Lung (tissue), 12 donors: Measurements from ENCODE around the gene CLPSL2. TPM values are rescaled to one million over a fixed set of nuclear protein-coding genes. Genes with fewer than 3 reads are reported as not detected.
A peak's percentile ranks its signal among the peaks of the same experiment; 100 is the strongest.

ENCODE experiments used
- ATAC-seq: fragments of 200-7000 bp; cut with Tn5 transposase; one replicate; pipeline ENCODE4 v1.9.1; 2020; ENCODE audit warnings: moderate number of reproducible peaks; ENCODE audit not compliant: insufficient read depth, low FRiP score
- DNase-seq, 3 donors: peaks; one replicate each; pipeline ENCODE4 v3.0.0-alpha.2; 2013 to 2017
- H3K27ac ChIP-seq, 2 donors: one replicate each; pipeline ENCODE4 v1.5.1; 2013; ENCODE audit warnings: mild to moderate bottlenecking in 2 of 2, moderate library complexity in 2 of 2, control low read depth in 1 of 2, inconsistent platforms in 1 of 2, low read depth in 1 of 2, low read length in 1 of 2
- H3K27me3 ChIP-seq, 3 donors: one replicate each; pipeline ENCODE4 v1.5.1; 2013; ENCODE audit warnings: low read length in 2 of 3; ENCODE audit not compliant: control insufficient read depth in 3 of 3, insufficient read depth in 3 of 3
- H3K36me3 ChIP-seq, 4 donors: one replicate each; pipeline ENCODE4 v1.5.1; 2013; ENCODE audit warnings: low read length in 4 of 4, mild to moderate bottlenecking in 1 of 4, moderate library complexity in 1 of 4; ENCODE audit not compliant: control insufficient read depth in 4 of 4, insufficient read depth in 4 of 4
- H3K4me1 ChIP-seq, 5 donors: one replicate each; pipeline ENCODE4 v1.5.1; 2013; ENCODE audit warnings: low read length in 5 of 5, mild to moderate bottlenecking in 2 of 5, moderate library complexity in 1 of 5; ENCODE audit not compliant: control insufficient read depth in 5 of 5, insufficient read depth in 5 of 5
- H3K4me3 ChIP-seq: one replicate; pipeline ENCODE4 v1.5.1; 2013; ENCODE audit warnings: mild to moderate bottlenecking, control low read depth, moderate library complexity
- H3K9ac ChIP-seq, 2 donors: one replicate each; pipeline ENCODE4 v1.5.1; 2013; ENCODE audit warnings: low read length in 2 of 2, control low read depth in 1 of 2; ENCODE audit not compliant: insufficient read depth in 1 of 2
- H3K9me3 ChIP-seq, 4 donors: one replicate each; pipeline ENCODE4 v1.5.1; 2013; ENCODE audit warnings: low read length in 3 of 4, mild to moderate bottlenecking in 1 of 4, moderate library complexity in 1 of 4; ENCODE audit not compliant: control insufficient read depth in 4 of 4, insufficient read depth in 3 of 4
- WGBS, 2 donors: extraction: QIAGEN DNeasy Blood & Tissue Kit; methylation state at CpG; one replicate each; pipeline ENCODE4 v1.1.7; 2013; 5-methylcytosine and 5-hydroxymethylcytosine counted together
- polyA plus RNA-seq, 2 donors: library from polyadenylated mRNA; stranded (reverse); fragments of 200-250 nt; gene quantifications; one replicate each; pipeline ENCODE4 v1.2.1, GENCODE V29; 2013
- total RNA-seq, 2 donors: library from RNA; depleted of rRNA in 1 of 2; stranded (reverse); fragments of >200 nt in 1 of 2; gene quantifications; one replicate each; pipeline ENCODE4 v1.2.1, GENCODE V29; 2014 to 2021
- TF ChIP-seq, protein P1 (sequence below): IDR thresholded peaks from 2 replicates; pipeline ENCODE4 v1.5.1; 2012; ENCODE audit warnings: mild to moderate bottlenecking; ENCODE audit errors: control extremely low read depth, extremely low read depth
- donor health status: control.
- donor health status: control.
- donor health status: Bipolar disorder and iron deficiency.
- donor health status: healthy.
- donor health status: DM: yes; HTN: yes; CAD: no.

CLPSL2 gene
- total and polyA plus RNA-seq, 4 donors, result not detected

GRCh38 chr6:35809809-35810208, 33.4 kb downstream of the CLPSL2 start:
- H3K27ac ChIP-seq, result no peak overlapping the region
- WGBS, 2 donors, result 74 to 77% methylated on average over 5 of the region's 5 CpGs
- H3K9ac ChIP-seq, result no peak overlapping the region
- H3K36me3 ChIP-seq, result no peaks in the 10 kb centered on the region
- TF ChIP-seq, protein P1, sequence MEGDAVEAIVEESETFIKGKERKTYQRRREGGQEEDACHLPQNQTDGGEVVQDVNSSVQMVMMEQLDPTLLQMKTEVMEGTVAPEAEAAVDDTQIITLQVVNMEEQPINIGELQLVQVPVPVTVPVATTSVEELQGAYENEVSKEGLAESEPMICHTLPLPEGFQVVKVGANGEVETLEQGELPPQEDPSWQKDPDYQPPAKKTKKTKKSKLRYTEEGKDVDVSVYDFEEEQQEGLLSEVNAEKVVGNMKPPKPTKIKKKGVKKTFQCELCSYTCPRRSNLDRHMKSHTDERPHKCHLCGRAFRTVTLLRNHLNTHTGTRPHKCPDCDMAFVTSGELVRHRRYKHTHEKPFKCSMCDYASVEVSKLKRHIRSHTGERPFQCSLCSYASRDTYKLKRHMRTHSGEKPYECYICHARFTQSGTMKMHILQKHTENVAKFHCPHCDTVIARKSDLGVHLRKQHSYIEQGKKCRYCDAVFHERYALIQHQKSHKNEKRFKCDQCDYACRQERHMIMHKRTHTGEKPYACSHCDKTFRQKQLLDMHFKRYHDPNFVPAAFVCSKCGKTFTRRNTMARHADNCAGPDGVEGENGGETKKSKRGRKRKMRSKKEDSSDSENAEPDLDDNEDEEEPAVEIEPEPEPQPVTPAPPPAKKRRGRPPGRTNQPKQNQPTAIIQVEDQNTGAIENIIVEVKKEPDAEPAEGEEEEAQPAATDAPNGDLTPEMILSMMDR, result no peak
- DNase-seq (no peak), ATAC-seq (no peak)
- no peak overlapping the region for H3K4me3 ChIP-seq
- no peaks in the 10 kb centered on the region for H3K9me3 ChIP-seq
- H3K27me3 ChIP-seq, result peaks cover 0 to 6% (median 0%) of the 10 kb centered on the region in 3 donors
- H3K4me1 ChIP-seq, result no peaks in the 10 kb centered on the region

- ATAC-seq (peak; percentile 47), DNase-seq (no peak)
- Histone ChIP-seq H3K9me3 (peaks cover 0 to 5% (median 0%) of the 10 kb centered on the region in 4 donors), H3K4me3 (no peak overlapping the region), H3K36me3 (no peaks in the 10 kb centered on the region), H3K9ac (no peak overlapping the region), H3K4me1 (no peaks in the 10 kb centered on the region), H3K27me3 (peaks cover 0 to 3% (median 0%) of the 10 kb centered on the region in 3 donors), H3K27ac (no peak overlapping the region)
- WGBS, 2 donors, result 60 to 67% methylated on average over 14 of the region's 14 CpGs
- TF ChIP-seq, protein P1, result no peak
Observed at GRCh38 chr6:35810971-35811698, 34.7 kb downstream of the CLPSL2 start.

DNA sequence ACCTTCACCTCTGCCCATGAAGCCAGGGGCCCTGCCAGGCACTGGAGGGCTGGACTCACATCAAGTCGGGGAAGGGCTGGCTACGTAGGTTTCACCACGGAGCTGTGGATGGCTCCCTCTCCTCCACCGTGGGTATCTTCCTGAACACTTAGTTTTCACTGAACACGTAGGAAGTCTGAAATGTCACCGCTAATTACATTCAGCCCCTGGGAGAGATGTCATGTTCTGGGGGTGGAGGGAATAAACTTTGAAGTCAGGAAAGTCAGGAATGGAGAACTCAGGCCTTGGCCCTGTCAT, 35.2 kb downstream of the CLPSL2 start:
- TF ChIP-seq, protein P1, result no peak
- no peak overlapping the region for H3K9ac ChIP-seq
- H3K27me3 ChIP-seq, result no peaks in the 10 kb centered on the region
- no peak overlapping the region for H3K27ac ChIP-seq
- DNase-seq (no peak), ATAC-seq (no peak)
- 73 to 76% methylated on average over 6 of the region's 6 CpGs for WGBS, 2 donors
- no peak overlapping the region for H3K4me3 ChIP-seq
- H3K36me3 ChIP-seq, result no peaks in the 10 kb centered on the region
- H3K4me1 ChIP-seq, result no peaks in the 10 kb centered on the region
- H3K9me3 ChIP-seq, result peaks cover 0 to 5% (median 0%) of the 10 kb centered on the region in 4 donors

GRCh38 chr6:35817515-35817914, 41.1 kb downstream of the CLPSL2 start:
- H3K4me3 ChIP-seq, result no peak overlapping the region
- H3K9me3 ChIP-seq, result peaks cover 0 to 5% (median 0%) of the 10 kb centered on the region in 4 donors
- TF ChIP-seq, protein P1, result no peak
- no peaks in the 10 kb centered on the region for H3K4me1 ChIP-seq
- no peak overlapping the region for H3K9ac ChIP-seq
- ATAC-seq (no peak), DNase-seq (no peak)
- no peaks in the 10 kb centered on the region for H3K36me3 ChIP-seq
- H3K27me3 ChIP-seq, result no peaks in the 10 kb centered on the region
- H3K27ac ChIP-seq, result no peak overlapping the region
